Measurements from ENCODE around the gene GALNT14. TPM values are rescaled to one million over a fixed set of nuclear protein-coding genes. Genes with fewer than 3 reads are reported as not detected.

GALNT14 gene
- total and polyA plus RNA-seq, 10 donors: 2.7 to 18.5 (median 4.5) TPM

GRCh38 chr2:30865243-30865642, 273.0 kb downstream of the GALNT14 start:
- DNase-seq: no peak
- 50 to 83% (median 73%) methylated on average over 1 of the region's 1 CpG for WGBS, 5 donors
- intact Hi-C loops (cut with DNase I; ENCODE audit: low total_unique reads): loop anchor here (10.0 kb wide), 1 partner anchor 300 kb away; no protein-coding TSS in a partner anchor

GRCh38 chr2:30862054-30862651, 276.1 kb downstream of the GALNT14 start:
- peaks cover 0 to 17% (median 6%) of the 10 kb centered on the region in 6 donors for H3K4me1 ChIP-seq
- TF ChIP-seq CTCF (IDR thresholded peaks at IDR 0.05 in 8 of 11, conservative IDR thresholded peaks at IDR 0.05 in 3 of 11): peak in 9 of 11 experiments; percentile 30 to 76 (median 60)
- no peak for TF ChIP-seq POLR2AphosphoS5 (IDR thresholded peaks at IDR 0.05)
- H3K27ac ChIP-seq: no peak overlapping the region
- no peak overlapping the region for H3K4me3 ChIP-seq
- no peaks in the 10 kb centered on the region for H3K36me3 ChIP-seq
- WGBS, 5 donors: 47 to 60% (median 49%) methylated on average over 3 of the region's 3 CpGs
- peaks cover 0 to 4% (median 0%) of the 10 kb centered on the region in 7 donors for H3K27me3 ChIP-seq (replicated peaks in 1 of 7)
- intact Hi-C loops (cut with DNase I; ENCODE audit: low total_unique reads): loop anchor here (5.0 to 10.0 kb wide), 2 partner anchors 303 to 470 kb away; no protein-coding TSS in a partner anchor
- no peaks in the 10 kb centered on the region for H3K9me3 ChIP-seq
- no peak for DNase-seq

More at GRCh38 chr2:30865243-30865642, 273.0 kb downstream of the GALNT14 start:
- Histone ChIP-seq H3K4me1 (peaks cover 0 to 23% (median 6%) of the 10 kb centered on the region in 6 donors), H3K9me3 (no peaks in the 10 kb centered on the region), H3K27me3 (replicated peaks in 1 of 7) (peaks cover 0 to 12% (median 0%) of the 10 kb centered on the region in 7 donors), H3K27ac (no peak overlapping the region), H3K4me3 (no peak overlapping the region), H3K36me3 (no peaks in the 10 kb centered on the region)
- TF ChIP-seq CTCF (IDR thresholded peaks at IDR 0.05 in 8 of 11, conservative IDR thresholded peaks at IDR 0.05 in 3 of 11) (no peak), POLR2AphosphoS5 (IDR thresholded peaks at IDR 0.05) (no peak), POLR2A (IDR thresholded peaks at IDR 0.05) (no peak)

- TF ChIP-seq POLR2AphosphoS5 (IDR thresholded peaks at IDR 0.05) (no peak), CTCF (IDR thresholded peaks at IDR 0.05 in 8 of 11, conservative IDR thresholded peaks at IDR 0.05 in 3 of 11) (no peak), POLR2A (IDR thresholded peaks at IDR 0.05) (no peak)
- intact Hi-C loops (cut with DNase I; ENCODE audit: low total_unique reads): loop anchor here (5.0 to 10.0 kb wide), 2 partner anchors 304 to 472 kb away; no protein-coding TSS in a partner anchor
- Histone ChIP-seq H3K4me1 (peaks cover 0 to 3% (median 0%) of the 10 kb centered on the region in 6 donors), H3K9me3 (no peaks in the 10 kb centered on the region), H3K4me3 (no peak overlapping the region), H3K27me3 (replicated peaks in 1 of 7) (peaks cover 0 to 2% (median 0%) of the 10 kb centered on the region in 7 donors), H3K27ac (no peak overlapping the region), H3K36me3 (no peaks in the 10 kb centered on the region)
- WGBS, 5 donors: 70 to 89% (median 86%) methylated on average over 4 of the region's 4 CpGs
- no peak for DNase-seq
Measured at GRCh38 chr2:30860726-30861125, 277.5 kb downstream of the GALNT14 start.

Other genes with a start within 250 kb of the GALNT14 start
- 1 to 10 TPM in 3 of 7 donors, under 1 TPM in 4; 0.26 to 2.7 (median 0.97) TPM for gene CAPN14, start 79.1 kb upstream of the GALNT14 start, total RNA-seq
- under 1 TPM; 0.56 to 0.98 (median 0.64) TPM for gene CAPN14, start 79.1 kb upstream of the GALNT14 start, polyA plus RNA-seq
- 10 to 100 TPM; 13.5 to 27.2 (median 15.6) TPM for gene EHD3, start 95.7 kb upstream of the GALNT14 start, total RNA-seq
- gene EHD3, start 95.7 kb upstream of the GALNT14 start, polyA plus RNA-seq: 1 to 10 TPM; 4.6 to 8.7 (median 6.7) TPM